H9 (cell line): Measurements from ENCODE around the gene EXD2. TPM values are rescaled to one million over a fixed set of nuclear protein-coding genes. Genes with fewer than 3 reads are reported as not detected.
A peak's percentile ranks its signal among the peaks of the same experiment; 100 is the strongest.

Experiments used
- DNase-seq: peaks from one replicate; pipeline ENCODE4 v3.0.0-alpha.2; 2017
- H2AFZ ChIP-seq: one replicate; pipeline ENCODE4 v1.6.1; 2013; ENCODE audit warnings: mild to moderate bottlenecking, low read length, control low read depth, moderate library complexity
- H2AK5ac ChIP-seq: 2 replicates; pipeline ENCODE4 v1.6.1; 2013; ENCODE audit warnings: low read length, control low read depth, mixed read lengths; ENCODE audit not compliant: insufficient read length
- H2BK120ac ChIP-seq: one replicate; pipeline ENCODE4 v1.6.1; 2013; ENCODE audit warnings: low read depth, mild to moderate bottlenecking, low read length, control low read depth, inconsistent platforms; ENCODE audit not compliant: poor library complexity, severe bottlenecking
- H2BK12ac ChIP-seq: 2 replicates; pipeline ENCODE4 v1.6.1; 2013; ENCODE audit warnings: low read length, control low read depth, mixed read lengths, low read depth; ENCODE audit not compliant: insufficient read length
- H2BK15ac ChIP-seq: 2 replicates; pipeline ENCODE4 v1.6.1; 2013; ENCODE audit warnings: low read depth, low read length, control low read depth
- H2BK20ac ChIP-seq: one replicate; pipeline ENCODE4 v1.6.1; 2013; ENCODE audit warnings: low read depth, mild to moderate bottlenecking, low read length, control low read depth, inconsistent platforms; ENCODE audit not compliant: poor library complexity, severe bottlenecking
- H2BK5ac ChIP-seq: 2 replicates; pipeline ENCODE4 v1.6.1; 2013; ENCODE audit warnings: low read length, control low read depth, mixed read lengths; ENCODE audit not compliant: insufficient read length
- H3K14ac ChIP-seq: 2 replicates; pipeline ENCODE4 v1.6.1; 2013; ENCODE audit warnings: low read length, control low read depth; ENCODE audit not compliant: insufficient read depth
- H3K18ac ChIP-seq: 2 replicates; pipeline ENCODE4 v1.6.1; 2013; ENCODE audit warnings: low read depth, mild to moderate bottlenecking, mixed read lengths, low read length, control low read depth; ENCODE audit not compliant: insufficient read length
- H3K23ac ChIP-seq: 2 replicates; pipeline ENCODE4 v1.6.1; 2013; ENCODE audit warnings: low read length, control low read depth, mixed read lengths, low read depth; ENCODE audit not compliant: insufficient read length
- H3K23me2 ChIP-seq: 2 replicates; pipeline ENCODE4 v1.6.1; 2013; ENCODE audit warnings: low read depth, mild to moderate bottlenecking, mixed read lengths, low read length, control low read depth; ENCODE audit not compliant: insufficient read length, poor library complexity, severe bottlenecking
- H3K27ac ChIP-seq: 2 replicates; pipeline ENCODE4 v1.5.1; 2013; ENCODE audit warnings: low read length, control low read depth, mixed read lengths, low read depth; ENCODE audit not compliant: insufficient read length
- H3K27me3 ChIP-seq: 2 replicates; pipeline ENCODE4 v1.6.1; 2013; ENCODE audit warnings: low read length, control low read depth, inconsistent platforms; ENCODE audit not compliant: insufficient read depth
- H3K4ac ChIP-seq: 2 replicates; pipeline ENCODE4 v1.6.1; 2013; ENCODE audit warnings: low read depth, mild to moderate bottlenecking, control low read depth, inconsistent platforms, low read length, moderate library complexity
- H3K4me1 ChIP-seq: 2 replicates; pipeline ENCODE4 v1.6.1; 2013; ENCODE audit warnings: low read length, control low read depth, inconsistent platforms; ENCODE audit not compliant: insufficient read depth
- H3K4me2 ChIP-seq: 2 replicates; pipeline ENCODE4 v1.6.1; 2013; ENCODE audit warnings: low read length, control low read depth, mixed read lengths; ENCODE audit not compliant: insufficient read length, insufficient read depth
- H3K56ac ChIP-seq: 2 replicates; pipeline ENCODE4 v1.6.1; 2013; ENCODE audit warnings: low read depth, mild to moderate bottlenecking, mixed read lengths, low read length, control low read depth; ENCODE audit not compliant: insufficient read length
- H3K79me1 ChIP-seq: 2 replicates; pipeline ENCODE4 v1.6.1; 2013; ENCODE audit warnings: low read depth, mild to moderate bottlenecking, moderate library complexity, low read length, control low read depth, inconsistent platforms; ENCODE audit not compliant: insufficient read depth, poor library complexity, severe bottlenecking
- H3K79me2 ChIP-seq: 2 replicates; pipeline ENCODE4 v1.6.1; 2013; ENCODE audit warnings: low read length, control low read depth, inconsistent platforms; ENCODE audit not compliant: insufficient read depth
- H3K9ac ChIP-seq: 2 replicates; pipeline ENCODE4 v1.6.1; 2013; ENCODE audit warnings: low read length, control low read depth, mixed read lengths; ENCODE audit not compliant: insufficient read length; ENCODE audit errors: extremely low read depth
- H3K9me3 ChIP-seq: one replicate; pipeline ENCODE4 v1.6.1; 2013; ENCODE audit warnings: low read depth, low read length, inconsistent platforms; ENCODE audit not compliant: control insufficient read depth
- H3T11ph ChIP-seq: one replicate; pipeline ENCODE4 v1.6.1; 2013; ENCODE audit warnings: mild to moderate bottlenecking, low read length, control low read depth, inconsistent platforms
- H4K20me1 ChIP-seq: one replicate; pipeline ENCODE4 v1.6.1; 2013; ENCODE audit not compliant: control insufficient read depth, insufficient read length, insufficient read depth
- H4K5ac ChIP-seq: 2 replicates; pipeline ENCODE4 v1.6.1; 2013; ENCODE audit warnings: low read depth, mild to moderate bottlenecking, mixed read lengths, low read length, control low read depth; ENCODE audit not compliant: insufficient read length
- H4K8ac ChIP-seq: replicated peaks from 2 replicates; pipeline ENCODE4 v1.6.1; 2013; ENCODE audit warnings: low read length, control low read depth, mixed read lengths, low read depth; ENCODE audit not compliant: insufficient read length
- H4K91ac ChIP-seq: 2 replicates; pipeline ENCODE4 v1.6.1; 2013; ENCODE audit warnings: low read depth, mild to moderate bottlenecking, moderate library complexity, mixed read lengths, low read length, control low read depth; ENCODE audit not compliant: insufficient read length
- H3K27ac Mint-ChIP-seq, 3 experiments: 2 replicates in 2 of 3; 3 replicates in 1 of 3; pipeline ENCODE4 v1.8.0; 2020 to 2021; ENCODE audit warnings: mixed read lengths in 3 of 3, mild to moderate bottlenecking in 1 of 3, moderate library complexity in 1 of 3
- H3K27me3 Mint-ChIP-seq: 2 replicates; pipeline ENCODE4 v1.8.0; 2021; ENCODE audit warnings: low read depth, mild to moderate bottlenecking, moderate library complexity, mixed read lengths
- H3K36me3 Mint-ChIP-seq, 3 experiments: 2 replicates in 2 of 3; 3 replicates in 1 of 3; pipeline ENCODE4 v1.8.0; 2020 to 2021; ENCODE audit warnings: low read depth in 3 of 3, mixed read lengths in 3 of 3; ENCODE audit not compliant: insufficient read depth in 1 of 3
- H3K4me1 Mint-ChIP-seq, 2 experiments: 2 replicates each; pipeline ENCODE4 v1.8.0; 2020; ENCODE audit warnings: mixed read lengths in 2 of 2
- H3K4me3 Mint-ChIP-seq, 2 experiments: 2 replicates in 1 of 2; 3 replicates in 1 of 2; pipeline ENCODE4 v1.8.0; 2020 to 2021; ENCODE audit warnings: mild to moderate bottlenecking in 2 of 2, mixed read lengths in 2 of 2, moderate library complexity in 1 of 2
- H3K9me3 Mint-ChIP-seq, 2 experiments: 2 replicates in 1 of 2; 3 replicates in 1 of 2; pipeline ENCODE4 v1.8.0; 2020; ENCODE audit warnings: mild to moderate bottlenecking in 2 of 2, mixed read lengths in 2 of 2, moderate library complexity in 1 of 2
- CTCF ChIP-seq: fragments of 200-600 bp; sonication (generic); conservative IDR thresholded peaks from 3 replicates; pipeline ENCODE4 v1.8.0; 2021; ENCODE audit warnings: antibody characterized with exemption, mild to moderate bottlenecking
- WGBS: extraction: QIAGEN DNeasy Blood & Tissue Kit; methylation state at CpG from one replicate; pipeline ENCODE4 v1.1.7; 2013; ENCODE audit warnings: missing lambda C conversion rate, low lambda C conversion rate, mixed read lengths; ENCODE audit not compliant: insufficient read length; ENCODE audit errors: extremely low coverage; 5-methylcytosine and 5-hydroxymethylcytosine counted together
- total RNA-seq: library from RNA; stranded (reverse); gene quantifications from 2 replicates; pipeline ENCODE4 v1.2.1, GENCODE V29; 2021

EXD2 gene
- total RNA-seq, 1 experiment from 2014 or later, result 19.6 TPM

GRCh38 chr14:69152902-69153151, 38.5 kb upstream of the EXD2 start, which contains the start of gene DCAF5:
Gene DCAF5, minus strand, starts transcription at chr14:69153119. Its CDS starts 141 bp downstream, at chr14:69152978.
- H3K79me1 ChIP-seq, result peaks cover 6% of the 10 kb centered on the region
- H3K23me2 ChIP-seq, result peaks cover 16% of the 10 kb centered on the region
- H2BK20ac ChIP-seq, result no peak within 1 kb of the TSS
- no peak within 1 kb of the TSS for H3K18ac ChIP-seq
- H3K4ac ChIP-seq, result no peak within 1 kb of the TSS
- no peak within 1 kb of the TSS for H4K5ac ChIP-seq
- Mint-ChIP-seq H3K4me3 (peak within 1 kb of the TSS; percentile 88 to 91), H3K36me3 (peaks cover 4 to 6% (median 6%) of the 10 kb centered on the region in 3 experiments; a peak in 6 of 7 replicates), H3K4me1 (peaks cover 17 to 27% of the 10 kb centered on the region in 2 experiments), H3K27ac (peak within 1 kb of the TSS; percentile 61 to 84 (median 81); a peak in 5 of 7 replicates), H3K9me3 (0 out of 5 replicates have a peak, but pooled peaks cover 0 to 2% of the 10 kb centered on the region in 2 experiments), H3K27me3 (peaks cover 13% of the 10 kb centered on the region)
- no peaks in the 10 kb centered on the region; the same call in 1 of the 2 replicates for H3K27me3 ChIP-seq
- no peak within 1 kb of the TSS for H2BK15ac ChIP-seq
- TF ChIP-seq CTCF, result no peak
- peak within 1 kb of the TSS; percentile 43; the same call in 1 of the 2 replicates for H3K14ac ChIP-seq
- no peak within 1 kb of the TSS for H3K56ac ChIP-seq
- no peaks in the 10 kb centered on the region for H4K20me1 ChIP-seq
- no peak within 1 kb of the TSS for H4K8ac ChIP-seq
- peak within 1 kb of the TSS; percentile 99 for H3K4me2 ChIP-seq
- peak within 1 kb of the TSS; percentile 73 for H3K9ac ChIP-seq
- no peaks in the 10 kb centered on the region for H3K9me3 ChIP-seq
- WGBS, result no CpG with 5 or more reads among the region's 26 CpGs
- no peak for DNase-seq
- H4K91ac ChIP-seq, result no peak within 1 kb of the TSS
- peaks cover 2% of the 10 kb centered on the region; the same call in 1 of the 2 replicates for H3K79me2 ChIP-seq
- no peak within 1 kb of the TSS for H2BK120ac ChIP-seq
- H3K4me1 ChIP-seq, result peaks cover 4% of the 10 kb centered on the region; the same call in 1 of the 2 replicates
- H2AFZ ChIP-seq, result peak within 1 kb of the TSS; percentile 61
- H3T11ph ChIP-seq, result no peak within 1 kb of the TSS
- no peak within 1 kb of the TSS for H2BK5ac ChIP-seq
- H2BK12ac ChIP-seq, result no peak within 1 kb of the TSS
- no peak within 1 kb of the TSS for H2AK5ac ChIP-seq
- no peak within 1 kb of the TSS for H3K23ac ChIP-seq
- no peak within 1 kb of the TSS for H3K27ac ChIP-seq
